Colonic mucosa (tissue), 4 donors: ENCODE measurements around the gene RICTOR. TPM values are rescaled to one million over a fixed set of nuclear protein-coding genes. Genes with fewer than 3 reads are reported as not detected.

Experiments used
- DNase-seq: peaks from one replicate; pipeline ENCODE4 v3.0.0-alpha.2; 2020
- H3K27ac ChIP-seq: fragments of 200-600 bp; one replicate; pipeline ENCODE4 v1.8.0; 2021
- H3K27me3 ChIP-seq: fragments of 200-600 bp; one replicate; pipeline ENCODE4 v1.8.0; 2021
- H3K36me3 ChIP-seq: fragments of 200-600 bp; one replicate; pipeline ENCODE4 v1.8.0; 2021
- H3K4me1 ChIP-seq: fragments of 200-600 bp; one replicate; pipeline ENCODE4 v1.8.0; 2021; ENCODE audit warnings: mild to moderate bottlenecking
- H3K4me3 ChIP-seq: fragments of 200-600 bp; one replicate; pipeline ENCODE4 v1.8.0; 2021
- H3K9ac ChIP-seq, 2 donors: one replicate each; pipeline ENCODE4 v1.7.0; 2013; ENCODE audit warnings: control low read depth in 2 of 2, low read depth in 2 of 2, low read length in 2 of 2
- H3K9me3 ChIP-seq: fragments of 200-600 bp; one replicate; pipeline ENCODE4 v1.8.0; 2021
- CTCF ChIP-seq: fragments of 200-600 bp; IDR thresholded peaks from one replicate; pipeline ENCODE4 v1.8.0; 2022; ENCODE audit warnings: antibody characterized with exemption, mild to moderate bottlenecking
- intact Hi-C: fragments of 100-400 bp; cut with DNase I; formaldehyde crosslinking; loops from one replicate; pipeline ENCODE4 v1.14.1; 2022
- total RNA-seq, 2 donors: library from RNA; stranded (reverse); fragmentation: NEBNext Ultra II Directional in 1 of 2; extraction: Animal tissue kit (Norgen Biotek cat#: 25700) in 1 of 2; gene quantifications; one replicate each; pipeline ENCODE4 v1.2.1, GENCODE V29; 2021
- donor health status: healthy.
- donor health status: DM: no; HTN: no; CAD: no.
- donor health status: DM: no; HTN: no; CAD: no.

The RICTOR gene
- total RNA-seq, 2 donors from 2014 or later: 15.1 to 32.9 TPM

- no peak for DNase-seq
- Histone ChIP-seq H3K36me3 (no peaks in the 10 kb centered on the region), H3K27ac (no peak overlapping the region), H3K9ac (no peak overlapping the region), H3K27me3 (no peaks in the 10 kb centered on the region), H3K9me3 (no peaks in the 10 kb centered on the region), H3K4me3 (no peak overlapping the region), H3K4me1 (no peaks in the 10 kb centered on the region)
- no peak for TF ChIP-seq CTCF
- intact Hi-C loops: no loop called here
Observed at GRCh38 chr5:39093352-39093751, 19.2 kb upstream of the RICTOR start.

- no peak for DNase-seq
- H3K4me1 ChIP-seq: no peaks in the 10 kb centered on the region
- intact Hi-C loops: no loop called here
- no peak overlapping the region for H3K9ac ChIP-seq
- H3K36me3 ChIP-seq: no peaks in the 10 kb centered on the region
- no peak overlapping the region for H3K4me3 ChIP-seq
- H3K27ac ChIP-seq: no peak overlapping the region
- no peak for TF ChIP-seq CTCF
- no peaks in the 10 kb centered on the region for H3K9me3 ChIP-seq
- H3K27me3 ChIP-seq: no peaks in the 10 kb centered on the region
Observed at GRCh38 chr5:39092581-39093351, 18.6 kb upstream of the RICTOR start.

GRCh38 chr5:39091940-39092580 is 17.9 kb upstream of the RICTOR start:
- Histone ChIP-seq H3K27ac (no peak overlapping the region), H3K4me1 (no peaks in the 10 kb centered on the region), H3K9me3 (no peaks in the 10 kb centered on the region), H3K4me3 (no peak overlapping the region), H3K27me3 (no peaks in the 10 kb centered on the region), H3K36me3 (no peaks in the 10 kb centered on the region), H3K9ac (no peak overlapping the region)
- no peak for TF ChIP-seq CTCF
- intact Hi-C loops: no loop called here
- DNase-seq: no peak

GRCh38 chr5:39083968-39084367 is 9.8 kb upstream of the RICTOR start:
- TF ChIP-seq CTCF: no peak
- H3K27me3 ChIP-seq: no peaks in the 10 kb centered on the region
- H3K4me1 ChIP-seq: no peaks in the 10 kb centered on the region
- no peak for DNase-seq
- intact Hi-C loops: loop anchor here (5.0 kb wide), 1 partner anchor 87 kb away; no protein-coding TSS in a partner anchor
- H3K4me3 ChIP-seq: no peak overlapping the region
- H3K27ac ChIP-seq: no peak overlapping the region
- no peaks in the 10 kb centered on the region for H3K36me3 ChIP-seq
- H3K9ac ChIP-seq: no peak overlapping the region
- no peaks in the 10 kb centered on the region for H3K9me3 ChIP-seq

GRCh38 chr5:39082995-39083394 is 8.8 kb upstream of the RICTOR start:
- no peaks in the 10 kb centered on the region for H3K4me1 ChIP-seq
- no peak for DNase-seq
- H3K27ac ChIP-seq: no peak overlapping the region
- no peak overlapping the region for H3K4me3 ChIP-seq
- TF ChIP-seq CTCF: no peak
- H3K9ac ChIP-seq: no peak overlapping the region
- H3K27me3 ChIP-seq: no peaks in the 10 kb centered on the region
- intact Hi-C loops: loop anchor here (5.0 kb wide), 1 partner anchor 86 kb away; no protein-coding TSS in a partner anchor
- no peaks in the 10 kb centered on the region for H3K36me3 ChIP-seq
- H3K9me3 ChIP-seq: no peaks in the 10 kb centered on the region
